HL-60 (cell line): Measurements from ENCODE around the gene PAK5.

Source experiments
- DNase-seq, 2 experiments: peaks; one replicate each; pipeline ENCODE4 v3.0.0-alpha.2; 2010 to 2020; ENCODE audit warnings: low read depth in 1 of 2, low spot score in 1 of 2
- H3K27ac ChIP-seq: fragments of 250-450 bp; sonication (Bioruptor Pico); replicated peaks from 2 replicates; pipeline ENCODE4 v1.5.1; 2020; ENCODE audit warnings: mild to moderate bottlenecking, moderate library complexity
- H3K27me3 ChIP-seq: fragments of 250-450 bp; sonication (Bioruptor Pico); 2 replicates; pipeline ENCODE4 v1.5.1; 2021; ENCODE audit warnings: mild to moderate bottlenecking, moderate library complexity; ENCODE audit not compliant: insufficient read depth, poor library complexity, severe bottlenecking
- H3K4me3 ChIP-seq: replicated peaks from 2 replicates; pipeline ENCODE4 v1.5.1; 2011; ENCODE audit warnings: mild to moderate bottlenecking, control low read depth, low read length; ENCODE audit not compliant: insufficient read depth
- GABPA ChIP-seq: IDR thresholded peaks from 2 replicates; pipeline ENCODE4 v1.6.1; 2012; ENCODE audit warnings: low read depth
- POLR2AphosphoS5 ChIP-seq: IDR thresholded peaks from 2 replicates; pipeline ENCODE4 v1.6.1; 2012; ENCODE audit warnings: low read depth
- SPI1 ChIP-seq: IDR thresholded peaks from 2 replicates; pipeline ENCODE4 v1.6.1; 2012; ENCODE audit warnings: low read depth, mild to moderate bottlenecking, borderline replicate concordance
- TF ChIP-seq, protein P1 (sequence below): IDR thresholded peaks from one replicate; pipeline ENCODE4 v1.5.1; 2011; ENCODE audit warnings: low read length, control low read depth, inconsistent platforms; ENCODE audit not compliant: insufficient read depth
- TF ChIP-seq, protein P2 (sequence below): IDR thresholded peaks from 2 replicates; pipeline ENCODE4 v1.6.1; 2012; ENCODE audit warnings: low read depth; ENCODE audit not compliant: insufficient replicate concordance

The PAK5 gene

DNA sequence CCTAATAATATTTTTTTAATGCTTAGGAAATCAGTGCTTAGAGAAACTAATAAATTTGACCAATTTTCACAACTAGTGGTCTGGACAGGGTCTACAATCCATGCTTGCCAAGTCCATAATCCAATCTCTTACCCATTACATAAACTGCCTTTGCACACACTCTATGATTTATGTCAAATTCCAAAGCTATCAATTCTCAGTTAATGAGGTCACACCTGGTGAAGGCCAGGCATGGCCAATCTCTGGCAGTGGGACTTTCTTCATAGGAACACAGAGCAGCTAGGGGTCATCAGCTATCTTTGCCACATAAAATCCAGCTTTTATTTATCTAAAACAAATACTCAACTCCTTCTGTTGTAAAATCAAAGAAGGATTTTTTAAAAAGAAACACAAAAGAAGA lies 21.2 kb downstream of the PAK5 start:
- TF ChIP-seq SPI1: no peak
- TF ChIP-seq, protein P1, sequence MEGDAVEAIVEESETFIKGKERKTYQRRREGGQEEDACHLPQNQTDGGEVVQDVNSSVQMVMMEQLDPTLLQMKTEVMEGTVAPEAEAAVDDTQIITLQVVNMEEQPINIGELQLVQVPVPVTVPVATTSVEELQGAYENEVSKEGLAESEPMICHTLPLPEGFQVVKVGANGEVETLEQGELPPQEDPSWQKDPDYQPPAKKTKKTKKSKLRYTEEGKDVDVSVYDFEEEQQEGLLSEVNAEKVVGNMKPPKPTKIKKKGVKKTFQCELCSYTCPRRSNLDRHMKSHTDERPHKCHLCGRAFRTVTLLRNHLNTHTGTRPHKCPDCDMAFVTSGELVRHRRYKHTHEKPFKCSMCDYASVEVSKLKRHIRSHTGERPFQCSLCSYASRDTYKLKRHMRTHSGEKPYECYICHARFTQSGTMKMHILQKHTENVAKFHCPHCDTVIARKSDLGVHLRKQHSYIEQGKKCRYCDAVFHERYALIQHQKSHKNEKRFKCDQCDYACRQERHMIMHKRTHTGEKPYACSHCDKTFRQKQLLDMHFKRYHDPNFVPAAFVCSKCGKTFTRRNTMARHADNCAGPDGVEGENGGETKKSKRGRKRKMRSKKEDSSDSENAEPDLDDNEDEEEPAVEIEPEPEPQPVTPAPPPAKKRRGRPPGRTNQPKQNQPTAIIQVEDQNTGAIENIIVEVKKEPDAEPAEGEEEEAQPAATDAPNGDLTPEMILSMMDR: no peak
- TF ChIP-seq, protein P2, sequence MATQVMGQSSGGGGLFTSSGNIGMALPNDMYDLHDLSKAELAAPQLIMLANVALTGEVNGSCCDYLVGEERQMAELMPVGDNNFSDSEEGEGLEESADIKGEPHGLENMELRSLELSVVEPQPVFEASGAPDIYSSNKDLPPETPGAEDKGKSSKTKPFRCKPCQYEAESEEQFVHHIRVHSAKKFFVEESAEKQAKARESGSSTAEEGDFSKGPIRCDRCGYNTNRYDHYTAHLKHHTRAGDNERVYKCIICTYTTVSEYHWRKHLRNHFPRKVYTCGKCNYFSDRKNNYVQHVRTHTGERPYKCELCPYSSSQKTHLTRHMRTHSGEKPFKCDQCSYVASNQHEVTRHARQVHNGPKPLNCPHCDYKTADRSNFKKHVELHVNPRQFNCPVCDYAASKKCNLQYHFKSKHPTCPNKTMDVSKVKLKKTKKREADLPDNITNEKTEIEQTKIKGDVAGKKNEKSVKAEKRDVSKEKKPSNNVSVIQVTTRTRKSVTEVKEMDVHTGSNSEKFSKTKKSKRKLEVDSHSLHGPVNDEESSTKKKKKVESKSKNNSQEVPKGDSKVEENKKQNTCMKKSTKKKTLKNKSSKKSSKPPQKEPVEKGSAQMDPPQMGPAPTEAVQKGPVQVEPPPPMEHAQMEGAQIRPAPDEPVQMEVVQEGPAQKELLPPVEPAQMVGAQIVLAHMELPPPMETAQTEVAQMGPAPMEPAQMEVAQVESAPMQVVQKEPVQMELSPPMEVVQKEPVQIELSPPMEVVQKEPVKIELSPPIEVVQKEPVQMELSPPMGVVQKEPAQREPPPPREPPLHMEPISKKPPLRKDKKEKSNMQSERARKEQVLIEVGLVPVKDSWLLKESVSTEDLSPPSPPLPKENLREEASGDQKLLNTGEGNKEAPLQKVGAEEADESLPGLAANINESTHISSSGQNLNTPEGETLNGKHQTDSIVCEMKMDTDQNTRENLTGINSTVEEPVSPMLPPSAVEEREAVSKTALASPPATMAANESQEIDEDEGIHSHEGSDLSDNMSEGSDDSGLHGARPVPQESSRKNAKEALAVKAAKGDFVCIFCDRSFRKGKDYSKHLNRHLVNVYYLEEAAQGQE: no peak
- TF ChIP-seq POLR2AphosphoS5: no peak
- TF ChIP-seq GABPA: no peak
- H3K4me3 ChIP-seq: no peak overlapping the region
- H3K27ac ChIP-seq: no peak overlapping the region
- H3K27me3 ChIP-seq: peaks cover 3% of the 10 kb centered on the region
- DNase-seq: no peak

GRCh38 chr20:9815632-9816031 lies 23.2 kb downstream of the PAK5 start:
- H3K27ac ChIP-seq: no peak overlapping the region
- H3K27me3 ChIP-seq: peaks cover 3% of the 10 kb centered on the region
- TF ChIP-seq POLR2AphosphoS5: no peak
- TF ChIP-seq GABPA: no peak
- TF ChIP-seq, protein P1: no peak
- TF ChIP-seq SPI1: no peak
- TF ChIP-seq, protein P2: no peak
- H3K4me3 ChIP-seq: no peak overlapping the region
- no peak for DNase-seq

DNA sequence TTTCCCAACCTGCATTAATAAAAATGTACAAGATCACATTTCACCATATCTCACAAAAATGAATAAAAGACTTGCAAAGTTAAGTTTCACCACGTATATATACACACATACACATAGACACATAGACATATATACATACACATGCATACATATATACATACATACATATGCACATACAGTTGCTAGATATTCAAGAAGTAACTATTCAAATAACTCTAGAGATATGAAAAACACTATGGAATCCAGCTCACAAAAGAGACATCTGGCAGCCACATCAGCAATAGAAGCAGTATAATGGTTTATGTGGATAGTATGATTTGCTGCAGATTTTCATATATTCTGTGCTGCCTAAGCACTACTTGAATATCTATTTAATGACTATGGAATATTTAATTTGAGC lies 28.1 kb downstream of the PAK5 start:
- TF ChIP-seq GABPA (no peak), POLR2AphosphoS5 (no peak), SPI1 (no peak)
- TF ChIP-seq, protein P2: no peak
- TF ChIP-seq, protein P1: no peak
- H3K27me3 ChIP-seq: no peaks in the 10 kb centered on the region
- H3K27ac ChIP-seq: no peak overlapping the region
- DNase-seq: no peak
- no peak overlapping the region for H3K4me3 ChIP-seq
